Keratinocyte (primary cell): ENCODE measurements around the gene TMEM233. TPM values are rescaled to one million over a fixed set of nuclear protein-coding genes. Genes with fewer than 3 reads are reported as not detected.

ENCODE experiments used
- DNase-seq: peaks from one replicate; pipeline ENCODE4 v3.0.0-alpha.2; 2011; ENCODE audit warnings: low read depth, missing footprints, low spot score
- FAIRE-seq: peaks from 2 replicates; lab custom pipeline; 2011; peaks lifted over from hg19 to GRCh38; lab: Jason Lieb, UNC
- H2AFZ ChIP-seq: 2 replicates; pipeline ENCODE4 v1.6.0; 2012; ENCODE audit warnings: low read length, control low read depth, inconsistent platforms; ENCODE audit not compliant: control insufficient read depth
- H3K27ac ChIP-seq: 2 replicates; pipeline ENCODE4 v1.5.1; 2011; ENCODE audit warnings: low read length; ENCODE audit not compliant: control insufficient read depth, insufficient read depth
- H3K27me3 ChIP-seq: 3 replicates; pipeline ENCODE4 v1.6.0; 2011; ENCODE audit warnings: low read length; ENCODE audit not compliant: control insufficient read depth, insufficient read depth; ENCODE audit errors: extremely low read depth
- H3K36me3 ChIP-seq, 2 experiments: 2 replicates in 1 of 2; 3 replicates in 1 of 2; pipeline ENCODE4 v1.5.1; 2011; ENCODE audit warnings: low read length in 2 of 2, mild to moderate bottlenecking in 1 of 2; ENCODE audit not compliant: control insufficient read depth in 2 of 2, insufficient read depth in 2 of 2; ENCODE audit errors: extremely low read depth in 1 of 2
- H3K4me1 ChIP-seq: 3 replicates; pipeline ENCODE4 v1.5.1; 2011; ENCODE audit warnings: low read length; ENCODE audit not compliant: control insufficient read depth, insufficient read depth; ENCODE audit errors: extremely low read depth
- H3K4me2 ChIP-seq: 3 replicates; pipeline ENCODE4 v1.6.0; 2011; ENCODE audit warnings: low read depth, low read length; ENCODE audit not compliant: control insufficient read depth, insufficient read depth; ENCODE audit errors: extremely low read depth
- H3K4me3 ChIP-seq, 3 experiments: fragments of 200-600 bp in 1 of 3; sonication (generic) in 1 of 3; 2 replicates in 2 of 3; 3 replicates in 1 of 3; pipeline ENCODE4 v1.5.1; 2011 to 2016; ENCODE audit warnings: low read length in 3 of 3, mild to moderate bottlenecking in 3 of 3, control low read depth in 2 of 3, inconsistent platforms in 1 of 3, low read depth in 1 of 3, mixed read lengths in 1 of 3, mixed run types in 1 of 3, moderate library complexity in 1 of 3; ENCODE audit not compliant: control insufficient read depth in 2 of 3, insufficient read depth in 2 of 3; ENCODE audit errors: extremely low read depth in 1 of 3
- H3K79me2 ChIP-seq: 2 replicates; pipeline ENCODE4 v1.6.0; 2012; ENCODE audit warnings: low read length; ENCODE audit not compliant: control insufficient read depth, insufficient read depth
- H3K9ac ChIP-seq: 3 replicates; pipeline ENCODE4 v1.6.0; 2011; ENCODE audit warnings: low read length; ENCODE audit not compliant: control insufficient read depth, insufficient read depth; ENCODE audit errors: extremely low read depth
- H3K9me1 ChIP-seq: 3 replicates; pipeline ENCODE4 v1.6.0; 2011; ENCODE audit warnings: low read length; ENCODE audit not compliant: control insufficient read depth, insufficient read depth; ENCODE audit errors: extremely low read depth
- H3K9me3 ChIP-seq: 2 replicates; pipeline ENCODE4 v1.5.1; 2012; ENCODE audit warnings: low read depth, low read length; ENCODE audit not compliant: control insufficient read depth
- H4K20me1 ChIP-seq: 3 replicates; pipeline ENCODE4 v1.6.0; 2011; ENCODE audit warnings: low read length; ENCODE audit not compliant: control insufficient read depth, insufficient read depth; ENCODE audit errors: extremely low read depth
- EZH2 ChIP-seq: IDR thresholded peaks from one replicate; pipeline ENCODE4 v1.6.1; 2012; ENCODE audit warnings: inconsistent platforms, mild to moderate bottlenecking, low read length, moderate library complexity
- dilution Hi-C: fragments of 300-500 bp; cut with MboI; formaldehyde crosslinking; loops from one replicate; pipeline ENCODE4 v1.7.0; 2020; ENCODE audit warnings: low sequenced_read_pairs; ENCODE audit not compliant: extremely low pct_ligation_motif_present
- polyA plus RNA-seq, 5 experiments: library from polyadenylated mRNA; depleted of rRNA in 3 of 5; stranded (reverse) in 3 of 5; stranded (forward) in 1 of 5; unstranded in 1 of 5; fragments of >200 nt; gene quantifications; 1 replicate in 1 of 5; 2 replicates in 3 of 5; 3 replicates in 1 of 5; pipeline versions ENCODE4 v1.2.1 to v1.2.3, GENCODE V29; 2011 to 2012; ENCODE audit warnings: missing spikeins in 2 of 5, low read depth in 1 of 5, low replicate concordance in 1 of 5
- TF ChIP-seq, protein P1 (sequence below), 3 experiments: IDR thresholded peaks in 1 of 3; conservative IDR thresholded peaks in 1 of 3; optimal IDR thresholded peaks in 1 of 3; 2 replicates in 2 of 3; 3 replicates in 1 of 3; pipeline versions ENCODE3 to v1.5.1; 2011; ENCODE audit warnings: low read length in 3 of 3, mild to moderate bottlenecking in 3 of 3, moderate library complexity in 2 of 3, control low read depth in 1 of 3, inconsistent platforms in 1 of 3; ENCODE audit not compliant: insufficient read depth in 2 of 3; ENCODE audit errors: extremely low read depth in 1 of 3

TMEM233 gene
- polyA plus RNA-seq, 1 donor (not counting 4 experiments of a cell fraction or from before 2014, with no cell fraction given), result not detected

GRCh38 chr12:119665164-119665929, 71.8 kb downstream of the TMEM233 start:
- Histone ChIP-seq H3K27ac (no peak overlapping the region), H3K9me1 (no peaks in the 10 kb centered on the region), H3K4me1 (peaks cover 18% of the 10 kb centered on the region), H3K36me3 (peaks cover 0 to 4% of the 10 kb centered on the region in 2 experiments), H3K9me3 (no peaks in the 10 kb centered on the region), H4K20me1 (no peaks in the 10 kb centered on the region), H2AFZ (no peak overlapping the region), H3K4me2 (no peak overlapping the region), H3K4me3 (no peak overlapping the region), H3K27me3 (no peaks in the 10 kb centered on the region), H3K79me2 (peaks cover 11% of the 10 kb centered on the region), H3K9ac (no peak overlapping the region)
- no peak for TF ChIP-seq EZH2
- TF ChIP-seq, protein P1, sequence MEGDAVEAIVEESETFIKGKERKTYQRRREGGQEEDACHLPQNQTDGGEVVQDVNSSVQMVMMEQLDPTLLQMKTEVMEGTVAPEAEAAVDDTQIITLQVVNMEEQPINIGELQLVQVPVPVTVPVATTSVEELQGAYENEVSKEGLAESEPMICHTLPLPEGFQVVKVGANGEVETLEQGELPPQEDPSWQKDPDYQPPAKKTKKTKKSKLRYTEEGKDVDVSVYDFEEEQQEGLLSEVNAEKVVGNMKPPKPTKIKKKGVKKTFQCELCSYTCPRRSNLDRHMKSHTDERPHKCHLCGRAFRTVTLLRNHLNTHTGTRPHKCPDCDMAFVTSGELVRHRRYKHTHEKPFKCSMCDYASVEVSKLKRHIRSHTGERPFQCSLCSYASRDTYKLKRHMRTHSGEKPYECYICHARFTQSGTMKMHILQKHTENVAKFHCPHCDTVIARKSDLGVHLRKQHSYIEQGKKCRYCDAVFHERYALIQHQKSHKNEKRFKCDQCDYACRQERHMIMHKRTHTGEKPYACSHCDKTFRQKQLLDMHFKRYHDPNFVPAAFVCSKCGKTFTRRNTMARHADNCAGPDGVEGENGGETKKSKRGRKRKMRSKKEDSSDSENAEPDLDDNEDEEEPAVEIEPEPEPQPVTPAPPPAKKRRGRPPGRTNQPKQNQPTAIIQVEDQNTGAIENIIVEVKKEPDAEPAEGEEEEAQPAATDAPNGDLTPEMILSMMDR (optimal IDR thresholded peaks at IDR 0.05 in 1 of 3, IDR thresholded peaks at IDR 0.05 in 1 of 3, conservative IDR thresholded peaks at IDR 0.05 in 1 of 3; ENCODE audit: extremely low read depth in 1 of 3, insufficient read depth in 2 of 3, low read length in 3 of 3), result no peak
- DNase-seq, result no peak
- FAIRE-seq, result no peak
- dilution Hi-C loops, result no loop called here

DNA sequence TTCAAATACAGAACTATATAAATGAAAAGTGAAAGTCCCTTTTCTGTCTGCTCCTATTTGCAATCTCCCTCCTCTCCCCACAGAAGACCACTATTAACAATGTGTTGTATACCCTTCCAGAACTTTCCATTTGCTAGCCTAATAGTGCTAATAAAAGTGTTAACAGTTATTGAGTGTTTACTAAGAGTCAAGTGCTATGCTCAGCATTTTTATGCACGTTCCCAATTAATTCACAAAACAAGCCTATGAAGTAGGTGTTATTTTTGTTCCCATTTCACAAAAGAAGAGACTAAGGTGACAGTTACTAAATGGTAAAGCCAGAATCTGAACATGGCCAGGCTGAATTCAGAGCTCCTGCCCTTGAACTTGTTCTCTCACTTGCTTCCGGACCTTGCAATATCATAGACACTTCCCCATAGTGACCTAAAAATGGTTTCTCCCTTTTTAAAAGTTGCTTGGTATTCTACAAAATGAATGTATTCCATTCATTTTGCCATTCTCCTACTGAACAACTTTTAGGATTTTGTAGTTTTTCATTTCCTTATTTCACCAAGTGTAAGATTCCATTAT, 72.7 kb downstream of the TMEM233 start:
- H3K4me2 ChIP-seq, result no peak overlapping the region
- FAIRE-seq (no peak), DNase-seq (no peak)
- H3K79me2 ChIP-seq, result peaks cover 19% of the 10 kb centered on the region
- no peaks in the 10 kb centered on the region for H3K9me1 ChIP-seq
- no peaks in the 10 kb centered on the region for H3K27me3 ChIP-seq
- no peak overlapping the region for H3K27ac ChIP-seq
- H3K4me3 ChIP-seq, result no peak overlapping the region
- H3K9ac ChIP-seq, result no peak overlapping the region
- no peak overlapping the region for H2AFZ ChIP-seq
- H3K36me3 ChIP-seq, result peaks cover 0 to 6% of the 10 kb centered on the region in 2 experiments
- TF ChIP-seq EZH2, result no peak
- TF ChIP-seq, protein P1 (optimal IDR thresholded peaks at IDR 0.05 in 1 of 3, IDR thresholded peaks at IDR 0.05 in 1 of 3, conservative IDR thresholded peaks at IDR 0.05 in 1 of 3; ENCODE audit: extremely low read depth in 1 of 3, insufficient read depth in 2 of 3, low read length in 3 of 3), result no peak
- H4K20me1 ChIP-seq, result no peaks in the 10 kb centered on the region
- no peaks in the 10 kb centered on the region for H3K9me3 ChIP-seq
- peaks cover 20% of the 10 kb centered on the region for H3K4me1 ChIP-seq
- dilution Hi-C loops, result no loop called here
